Endothelial cell of umbilical vein (primary cell): Measurements from ENCODE around the gene FTO. TPM values are rescaled to one million over a fixed set of nuclear protein-coding genes. Genes with fewer than 3 reads are reported as not detected.

Source experiments
- BruUV-seq: library from RNA; stranded (reverse); fragments of 400-500 nt; replicated peaks from 2 replicates; lab custom pipeline; 2021; lab: Mats Ljungman, UMichigan
- CTCF ChIA-PET: fragments of 300-600, 350-600 bp; sonication (Branson Sonifier 250); formaldehyde crosslinking; loops from one replicate; lab custom pipeline; 2021; ENCODE audit warnings: antibody characterized with exemption, inconsistent platforms; lab: Charles Lee
- POLR2A ChIA-PET: fragments of 300-600, 350-600 bp; sonication (Branson Sonifier 250); formaldehyde crosslinking; loops from one replicate; lab custom pipeline; 2021; ENCODE audit warnings: antibody characterized with exemption, inconsistent platforms; lab: Charles Lee
- DNase-seq: peaks from one replicate; pipeline ENCODE4 v3.0.0-alpha.2; 2011; ENCODE audit warnings: low read depth, low spot score
- FAIRE-seq: peaks from 2 replicates; lab custom pipeline; 2011; peaks lifted over from hg19 to GRCh38; lab: Jason Lieb, UNC
- H2AFZ ChIP-seq: 2 replicates; pipeline ENCODE4 v1.6.0; 2012; ENCODE audit warnings: low read depth, low read length, control low read depth, inconsistent platforms
- H3K27ac ChIP-seq: 2 replicates; pipeline ENCODE4 v1.5.1; 2011; ENCODE audit warnings: low read depth, mild to moderate bottlenecking, control low read depth, low read length, moderate library complexity; ENCODE audit not compliant: insufficient read depth
- H3K27me3 ChIP-seq, 2 experiments: 2 replicates each; pipeline versions ENCODE4 v1.6.0 to v1.6.1; 2011; ENCODE audit warnings: low read length in 2 of 2, mixed read lengths in 1 of 2; ENCODE audit not compliant: control insufficient read depth in 2 of 2, insufficient read depth in 2 of 2
- H3K36me3 ChIP-seq, 2 experiments: 2 replicates in 1 of 2; 3 replicates in 1 of 2; pipeline ENCODE4 v1.5.1; 2011; ENCODE audit warnings: low read length in 2 of 2, mild to moderate bottlenecking in 1 of 2, moderate library complexity in 1 of 2; ENCODE audit not compliant: control insufficient read depth in 2 of 2, insufficient read depth in 2 of 2; ENCODE audit errors: extremely low read depth in 1 of 2
- H3K4me1 ChIP-seq: 3 replicates; pipeline ENCODE4 v1.5.1; 2011; ENCODE audit warnings: mild to moderate bottlenecking, low read length; ENCODE audit not compliant: control insufficient read depth, insufficient read depth; ENCODE audit errors: extremely low read depth
- H3K4me2 ChIP-seq: 2 replicates; pipeline ENCODE4 v1.6.1; 2011; ENCODE audit warnings: low read length, control low read depth, mixed read lengths; ENCODE audit not compliant: insufficient read depth
- H3K4me3 ChIP-seq, 3 experiments: fragments of 200-600 bp in 1 of 3; sonication (generic), shearing (Covaris generic) in 1 of 3; replicated peaks in 1 of 3; 2 replicates each; pipeline ENCODE4 v1.5.1; 2011 to 2016; ENCODE audit warnings: control low read depth in 3 of 3, low read length in 3 of 3, mild to moderate bottlenecking in 2 of 3, inconsistent platforms in 1 of 3, low read depth in 1 of 3, moderate library complexity in 1 of 3; ENCODE audit not compliant: insufficient read depth in 1 of 3
- H3K79me2 ChIP-seq: 2 replicates; pipeline ENCODE4 v1.6.0; 2012; ENCODE audit warnings: low read length, inconsistent platforms; ENCODE audit not compliant: control insufficient read depth, insufficient read depth
- H3K9ac ChIP-seq: replicated peaks from 2 replicates; pipeline ENCODE3; 2011; ENCODE audit warnings: low read length, control low read depth; ENCODE audit not compliant: insufficient read depth; ENCODE audit errors: extremely low read depth
- H3K9me1 ChIP-seq: replicated peaks from 3 replicates; pipeline ENCODE4 v1.6.0; 2011; ENCODE audit warnings: mild to moderate bottlenecking, low read length; ENCODE audit not compliant: control insufficient read depth, insufficient read depth; ENCODE audit errors: extremely low read depth
- H3K9me3 ChIP-seq: replicated peaks from 2 replicates; pipeline ENCODE4 v1.5.1; 2012; ENCODE audit warnings: low read length, inconsistent platforms; ENCODE audit not compliant: control insufficient read depth, insufficient read depth
- H4K20me1 ChIP-seq: replicated peaks from 2 replicates; pipeline ENCODE3; 2011; ENCODE audit warnings: mild to moderate bottlenecking, low read length; ENCODE audit not compliant: control insufficient read depth, insufficient read depth; ENCODE audit errors: extremely low read depth
- CTCF ChIP-seq, 2 donors: IDR thresholded peaks; 1 replicate in 1 of 2; 2 replicates in 1 of 2; pipeline ENCODE4 v1.5.1; 2011; ENCODE audit warnings: low read length in 2 of 2, mild to moderate bottlenecking in 2 of 2, moderate library complexity in 2 of 2, control low read depth in 1 of 2, inconsistent platforms in 1 of 2, low read depth in 1 of 2; ENCODE audit not compliant: insufficient read depth in 1 of 2; ENCODE audit errors: extremely low read depth in 1 of 2
- EZH2 ChIP-seq: IDR thresholded peaks from 2 replicates; pipeline ENCODE4 v1.6.1; 2012; ENCODE audit warnings: borderline replicate concordance, low read depth, mild to moderate bottlenecking, moderate library complexity, low read length, inconsistent platforms; ENCODE audit not compliant: severe bottlenecking
- FOS ChIP-seq: IDR thresholded peaks from 2 replicates; pipeline ENCODE4 v1.6.1; 2011; ENCODE audit warnings: mild to moderate bottlenecking, low read length, moderate library complexity, borderline replicate concordance; ENCODE audit not compliant: insufficient read depth
- GATA2 ChIP-seq: IDR thresholded peaks from 2 replicates; pipeline ENCODE4 v1.7.0; 2011; ENCODE audit warnings: low read depth, mild to moderate bottlenecking, moderate library complexity, mixed read lengths, low read length; ENCODE audit not compliant: insufficient read length, insufficient read depth
- JUN ChIP-seq: IDR thresholded peaks from 2 replicates; pipeline ENCODE4 v1.6.1; 2011; ENCODE audit warnings: borderline replicate concordance, low read depth; ENCODE audit not compliant: insufficient read length, insufficient read depth
- MAX ChIP-seq: IDR thresholded peaks from 2 replicates; pipeline ENCODE4 v1.6.1; 2011; ENCODE audit not compliant: insufficient read depth, insufficient read length
- MYC ChIP-seq: IDR thresholded peaks from one replicate; pipeline ENCODE4 v1.6.1; 2011; ENCODE audit warnings: mild to moderate bottlenecking, low read depth, low read length
- POLR2A ChIP-seq: IDR thresholded peaks from 2 replicates; pipeline ENCODE4 v1.6.1; 2012; ENCODE audit warnings: low read depth, mild to moderate bottlenecking, control low read depth, low read length
- POLR2AphosphoS5 ChIP-seq: IDR thresholded peaks from 2 replicates; pipeline ENCODE4 v1.6.1; 2012; ENCODE audit warnings: low read depth, mild to moderate bottlenecking, control low read depth, low read length, moderate library complexity; ENCODE audit not compliant: insufficient read depth
- dilution Hi-C: fragments of 300-500 bp; cut with MboI; formaldehyde crosslinking; loops from one replicate; pipeline ENCODE4 v1.15.0; 2019; ENCODE audit warnings: low sequenced_read_pairs; ENCODE audit not compliant: extremely low pct_ligation_motif_present
- intact Hi-C: fragments of 100-400 bp; cut with micrococcal nuclease; formaldehyde crosslinking; loops from one replicate; pipeline ENCODE4 v1.10.0; 2022
- polyA plus RNA-seq, 4 experiments: library from polyadenylated mRNA; depleted of rRNA in 3 of 4; stranded (reverse) in 3 of 4; unstranded in 1 of 4; fragments of >200 nt; gene quantifications; 2 replicates each; pipeline versions ENCODE4 v1.2.1 to v1.2.3, GENCODE V29; 2011 to 2012; ENCODE audit warnings: missing spikeins in 1 of 4
- total RNA-seq: library from RNA; stranded (reverse); gene quantifications from 2 replicates; pipeline ENCODE4 v1.2.3, GENCODE V29; 2021

The FTO gene
- total and polyA plus RNA-seq, 2 donors (not counting 3 experiments of a cell fraction or from before 2014, with no cell fraction given): 48.6 to 87.1 TPM

- no peak overlapping the region for H3K4me3 ChIP-seq
- no peaks in the 10 kb centered on the region for H3K4me1 ChIP-seq
- intact Hi-C loops (no loop called here), dilution Hi-C loops (no loop called here)
- ChIA-PET POLR2A (no interaction called here), CTCF (no interaction called here)
- FAIRE-seq (no peak), DNase-seq (no peak)
- no peak overlapping the region for H3K9ac ChIP-seq
- H3K27ac ChIP-seq: no peak overlapping the region
- no peak overlapping the region for H3K4me2 ChIP-seq
- H3K27me3 ChIP-seq: no peaks in the 10 kb centered on the region
- no peaks in the 10 kb centered on the region for H3K9me3 ChIP-seq
- no TSS peak for BruUV-seq
- no peak for TF ChIP-seq POLR2AphosphoS5
- TF ChIP-seq EZH2: no peak
- TF ChIP-seq MAX: no peak
- TF ChIP-seq CTCF (IDR thresholded peaks at IDR 0.05; ENCODE audit: extremely low read depth in 1 of 2, insufficient read depth in 1 of 2, low read depth in 1 of 2, low read length in 2 of 2): no peak
- TF ChIP-seq GATA2: no peak
- TF ChIP-seq FOS: no peak
- TF ChIP-seq POLR2A: no peak
- TF ChIP-seq MYC: no peak
- TF ChIP-seq JUN: no peak
- H3K36me3 ChIP-seq: no peaks in the 10 kb centered on the region
- H4K20me1 ChIP-seq: no peaks in the 10 kb centered on the region
- H2AFZ ChIP-seq: no peak overlapping the region
- no peaks in the 10 kb centered on the region for H3K9me1 ChIP-seq
- H3K79me2 ChIP-seq: no peaks in the 10 kb centered on the region
Measured at GRCh38 chr16:54160252-54160860, 456.4 kb downstream of the FTO start.
